Left ventricle myocardium inferior (tissue), 1 donor: ENCODE results near the gene IER5. TPM values are rescaled to one million over a fixed set of nuclear protein-coding genes. Genes with fewer than 3 reads are reported as not detected.

ENCODE experiments used
- DNase-seq: peaks from one replicate; pipeline ENCODE4 v3.0.0-alpha.2; 2020
- H3K27ac ChIP-seq: fragments of 200-600 bp; replicated peaks from 2 replicates; pipeline ENCODE4 v1.8.0; 2021
- H3K27me3 ChIP-seq: fragments of 200-600 bp; 2 replicates; pipeline ENCODE4 v1.8.0; 2021; ENCODE audit warnings: low read depth
- H3K36me3 ChIP-seq: fragments of 200-600 bp; 2 replicates; pipeline ENCODE4 v1.8.0; 2021
- H3K4me1 ChIP-seq: fragments of 200-600 bp; 2 replicates; pipeline ENCODE4 v1.8.0; 2021
- H3K4me3 ChIP-seq: fragments of 200-600 bp; 2 replicates; pipeline ENCODE4 v1.8.0; 2021; ENCODE audit warnings: mild to moderate bottlenecking, moderate library complexity
- H3K9me3 ChIP-seq: fragments of 200-600 bp; replicated peaks from 2 replicates; pipeline ENCODE4 v1.8.0; 2021
- CTCF ChIP-seq: fragments of 200-600 bp; IDR thresholded peaks from 2 replicates; pipeline ENCODE4 v1.8.0; 2021; ENCODE audit warnings: antibody characterized with exemption, mild to moderate bottlenecking, borderline replicate concordance
- intact Hi-C: fragments of 100-400 bp; cut with micrococcal nuclease; formaldehyde crosslinking; loops from one replicate; pipeline ENCODE4 v1.11.0; 2022
- total RNA-seq: library from RNA; stranded (reverse); fragmentation: NEBNext Ultra II Directional; extraction: Animal tissue kit (Norgen Biotek cat#: 25700); gene quantifications from one replicate; pipeline ENCODE4 v1.2.1, GENCODE V29; 2021
- donor health status: DM: no; HTN: yes; CAD: no; lungs with severe emphysema.

IER5 gene
- total RNA-seq, 1 donor from 2014 or later: 22.1 TPM

- TF ChIP-seq CTCF: no peak
- Histone ChIP-seq H3K4me1 (peaks cover 53% of the 10 kb centered on the region), H3K4me3 (no peak overlapping the region), H3K9me3 (peaks cover 6% of the 10 kb centered on the region), H3K36me3 (no peaks in the 10 kb centered on the region), H3K27ac (no peak overlapping the region), H3K27me3 (no peaks in the 10 kb centered on the region)
- intact Hi-C loops: no loop called here
- no peak for DNase-seq
These were observed 27.0 kb upstream of the IER5 start for GRCh38 chr1:181061487-181061886.

GRCh38 chr1:181061891-181062835 is 26.3 kb upstream of the IER5 start:
- peak; percentile 26 for DNase-seq
- Histone ChIP-seq H3K27ac (peak overlapping the region; percentile 48), H3K27me3 (no peaks in the 10 kb centered on the region), H3K36me3 (no peaks in the 10 kb centered on the region), H3K4me3 (no peak overlapping the region), H3K4me1 (peaks cover 47% of the 10 kb centered on the region), H3K9me3 (peaks cover 6% of the 10 kb centered on the region)
- intact Hi-C loops: no loop called here
- no peak for TF ChIP-seq CTCF

GRCh38 chr1:181062836-181063428 is 25.6 kb upstream of the IER5 start:
- Histone ChIP-seq H3K4me3 (no peak overlapping the region), H3K27me3 (no peaks in the 10 kb centered on the region), H3K27ac (peak overlapping the region; percentile 48), H3K9me3 (peaks cover 6% of the 10 kb centered on the region), H3K4me1 (peaks cover 40% of the 10 kb centered on the region), H3K36me3 (no peaks in the 10 kb centered on the region)
- DNase-seq: no peak
- TF ChIP-seq CTCF: no peak
- intact Hi-C loops: no loop called here

GRCh38 chr1:181064011-181064623 is 24.4 kb upstream of the IER5 start:
- peak overlapping the region; percentile 17 for H3K4me3 ChIP-seq
- H3K27me3 ChIP-seq: no peaks in the 10 kb centered on the region
- no peak for TF ChIP-seq CTCF
- peak overlapping the region; percentile 50 for H3K27ac ChIP-seq
- no peaks in the 10 kb centered on the region for H3K36me3 ChIP-seq
- H3K4me1 ChIP-seq: peaks cover 33% of the 10 kb centered on the region
- H3K9me3 ChIP-seq: peaks cover 6% of the 10 kb centered on the region
- DNase-seq: no peak
- intact Hi-C loops: no loop called here

- intact Hi-C loops: no loop called here
- Histone ChIP-seq H3K36me3 (no peaks in the 10 kb centered on the region), H3K4me1 (peaks cover 33% of the 10 kb centered on the region), H3K27me3 (no peaks in the 10 kb centered on the region), H3K9me3 (peaks cover 2% of the 10 kb centered on the region), H3K27ac (no peak overlapping the region), H3K4me3 (no peak overlapping the region)
- TF ChIP-seq CTCF: no peak
- no peak for DNase-seq
These were observed 23.8 kb upstream of the IER5 start for GRCh38 chr1:181064702-181065101.
